ENCODE results near the gene LHX2.
A peak's percentile ranks its signal among the peaks of the same experiment; 100 is the strongest.

Gene LHX2

DNA sequence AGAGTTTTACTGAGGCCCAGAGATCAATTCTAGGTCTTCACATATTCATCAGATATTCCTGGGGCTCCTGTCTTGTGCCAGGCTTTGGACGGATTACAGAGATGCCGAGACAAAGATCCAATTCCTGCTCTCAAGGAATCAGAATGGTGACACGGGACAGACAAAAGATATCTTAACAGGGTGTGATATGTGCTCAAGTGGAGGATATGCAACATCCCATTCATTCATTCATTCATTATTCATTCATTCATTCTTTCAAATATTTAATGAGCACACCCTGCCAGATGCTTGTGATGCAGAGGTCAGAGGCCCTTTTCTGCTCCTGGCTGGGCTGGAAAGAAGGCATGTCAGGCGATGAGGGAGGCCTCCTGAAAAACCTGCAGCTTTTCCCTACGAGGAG lies 21.8 kb downstream of the LHX2 start:
- DNase-seq (ENCODE audit: low spot score), result no peak

DNA sequence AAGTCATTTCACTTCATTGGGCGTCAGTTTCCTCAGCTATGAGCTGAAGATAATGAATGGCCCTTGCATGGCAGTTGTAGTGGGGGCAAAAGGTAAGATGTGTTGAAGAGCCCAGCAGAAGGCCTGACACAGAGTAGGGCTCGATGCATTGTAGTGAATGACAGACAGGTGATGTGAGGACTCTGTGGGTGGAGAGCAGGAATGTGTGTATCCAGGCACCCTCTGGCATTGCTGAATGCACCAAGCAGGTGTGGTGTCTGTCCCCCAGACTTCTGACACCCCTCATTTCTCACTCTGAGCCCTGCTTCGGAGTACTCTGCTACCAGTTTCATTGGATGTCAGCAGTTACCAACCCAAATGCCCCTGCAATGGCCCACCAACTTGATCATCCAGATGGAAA lies 22.4 kb downstream of the LHX2 start:
- no peak for DNase-seq (ENCODE audit: low spot score)

DNA sequence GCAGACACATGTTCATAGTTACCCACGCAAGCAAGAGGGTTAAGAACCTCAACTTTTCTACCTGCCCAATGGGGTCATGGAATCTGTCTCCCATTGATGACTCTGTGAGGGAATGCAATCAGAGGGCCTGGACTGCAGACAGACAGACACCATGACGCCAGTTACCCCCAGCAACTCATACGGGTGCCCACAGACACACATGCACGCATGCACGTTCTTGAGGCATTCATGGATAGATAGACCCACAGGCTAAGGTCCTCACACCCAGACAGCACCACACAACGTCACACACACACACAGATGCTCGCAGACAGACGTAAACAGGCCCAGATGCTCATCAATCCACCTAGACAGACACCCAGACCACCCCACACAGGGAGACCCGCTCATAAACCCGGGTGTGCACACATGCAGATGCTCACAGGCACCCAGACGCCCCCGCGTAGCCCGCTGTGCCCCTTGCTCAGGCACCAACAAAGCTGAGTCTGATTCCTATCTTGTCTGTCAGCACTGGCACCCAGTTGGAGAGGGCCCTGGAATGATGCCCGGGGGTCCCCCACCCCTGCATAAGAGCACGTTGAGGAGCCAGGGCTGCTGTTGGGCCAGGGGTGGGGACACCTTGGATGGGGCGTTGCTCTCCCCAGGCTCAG lies 23.6 kb downstream of the LHX2 start:
- no peak for DNase-seq (ENCODE audit: low spot score)

DNA sequence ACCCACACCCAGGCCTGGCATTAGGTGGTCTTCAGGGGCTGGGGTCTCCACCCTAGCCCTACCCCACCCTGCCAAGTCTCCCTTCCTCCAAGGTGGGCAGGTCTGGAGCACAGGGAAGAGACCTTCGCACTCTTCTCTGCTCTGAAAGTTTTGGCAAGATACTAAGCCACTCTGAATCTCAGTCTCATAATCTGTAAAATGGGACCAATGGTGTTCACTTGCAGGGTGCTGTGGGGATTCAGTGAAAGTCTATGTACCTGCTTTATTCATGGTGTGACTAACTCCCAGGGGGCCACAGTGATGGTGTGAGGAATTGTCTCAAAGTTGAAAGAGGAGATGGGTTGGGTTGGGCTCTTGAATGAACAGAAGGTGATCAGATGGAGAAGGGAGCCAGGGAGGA lies 25.0 kb downstream of the LHX2 start:
- DNase-seq (ENCODE audit: low spot score), result no peak

GRCh38 chr9:124037790-124038189 lies 26.2 kb downstream of the LHX2 start:
- DNase-seq (ENCODE audit: low spot score), result no peak

- no peak for DNase-seq (ENCODE audit: low spot score)
Measured at GRCh38 chr9:124038239-124038638, 26.7 kb downstream of the LHX2 start.

DNA sequence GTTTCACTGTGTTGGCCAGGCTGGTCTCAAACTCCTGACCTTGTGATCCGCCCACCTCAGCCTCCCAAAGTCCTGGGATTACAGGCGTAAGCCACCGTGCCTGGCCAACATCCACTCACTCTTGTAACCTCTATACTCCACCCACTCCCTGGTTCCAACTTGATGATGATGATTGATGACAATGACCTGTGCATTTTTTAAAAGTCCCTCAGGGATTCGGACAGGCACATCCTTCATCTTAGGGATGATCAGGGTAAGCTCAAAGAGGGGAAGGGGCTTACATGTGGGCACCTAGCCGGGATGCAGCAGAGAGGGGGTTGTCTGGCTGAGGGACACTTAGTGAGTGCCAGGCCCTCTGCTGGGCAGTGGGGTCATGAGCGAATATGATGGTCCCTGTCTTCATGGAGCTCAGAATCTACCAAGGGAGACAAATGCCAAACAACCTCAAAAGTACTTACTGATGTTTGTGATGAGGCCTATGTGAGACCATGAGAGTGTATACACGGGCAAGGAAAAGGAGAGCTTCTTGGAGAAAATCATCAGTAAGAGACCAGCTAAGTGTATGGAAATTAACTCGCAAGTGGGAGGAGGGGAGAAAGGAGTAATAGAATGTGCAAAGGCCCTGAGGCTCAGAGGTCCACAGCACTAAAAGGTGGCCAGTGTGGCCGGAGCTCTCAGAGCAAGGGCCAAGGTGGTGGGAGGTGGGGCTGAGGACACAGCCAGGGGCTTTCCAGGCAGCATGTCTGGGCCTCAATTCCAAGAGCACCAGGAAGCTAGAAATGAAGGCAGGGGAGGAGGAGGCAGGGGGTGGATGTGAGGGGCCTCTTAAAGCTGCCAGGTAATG lies 27.4 kb downstream of the LHX2 start:
- DNase-seq (ENCODE audit: low spot score), result no peak

- DNase-seq (ENCODE audit: low spot score), result no peak
Measured at GRCh38 chr9:124040186-124040931, 28.8 kb downstream of the LHX2 start.

GRCh38 chr9:124040935-124041816 lies 29.6 kb downstream of the LHX2 start:
- DNase-seq (ENCODE audit: low spot score), result peak; percentile 10

DNA sequence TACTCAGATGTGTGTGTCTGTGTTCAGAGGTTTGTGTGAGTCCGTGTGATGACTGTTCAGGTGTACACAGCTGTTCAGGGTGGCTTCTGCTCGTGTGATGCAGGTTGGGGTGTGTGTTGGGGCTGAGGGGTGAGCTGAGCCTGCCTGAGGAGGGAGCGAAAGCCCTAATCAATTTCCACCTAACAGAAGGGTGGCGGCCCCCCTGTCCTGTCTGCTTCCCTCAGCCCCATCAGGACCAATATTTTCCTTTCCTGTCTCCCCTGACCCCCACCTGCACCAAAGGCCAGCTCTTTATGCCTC lies 30.2 kb downstream of the LHX2 start:
- DNase-seq (ENCODE audit: low spot score), result no peak

- no peak for DNase-seq (ENCODE audit: low spot score)
Measured at GRCh38 chr9:124042201-124042721, 30.7 kb downstream of the LHX2 start.

GRCh38 chr9:124044448-124044847 lies 32.9 kb downstream of the LHX2 start:
- DNase-seq (ENCODE audit: low spot score), result no peak

DNA sequence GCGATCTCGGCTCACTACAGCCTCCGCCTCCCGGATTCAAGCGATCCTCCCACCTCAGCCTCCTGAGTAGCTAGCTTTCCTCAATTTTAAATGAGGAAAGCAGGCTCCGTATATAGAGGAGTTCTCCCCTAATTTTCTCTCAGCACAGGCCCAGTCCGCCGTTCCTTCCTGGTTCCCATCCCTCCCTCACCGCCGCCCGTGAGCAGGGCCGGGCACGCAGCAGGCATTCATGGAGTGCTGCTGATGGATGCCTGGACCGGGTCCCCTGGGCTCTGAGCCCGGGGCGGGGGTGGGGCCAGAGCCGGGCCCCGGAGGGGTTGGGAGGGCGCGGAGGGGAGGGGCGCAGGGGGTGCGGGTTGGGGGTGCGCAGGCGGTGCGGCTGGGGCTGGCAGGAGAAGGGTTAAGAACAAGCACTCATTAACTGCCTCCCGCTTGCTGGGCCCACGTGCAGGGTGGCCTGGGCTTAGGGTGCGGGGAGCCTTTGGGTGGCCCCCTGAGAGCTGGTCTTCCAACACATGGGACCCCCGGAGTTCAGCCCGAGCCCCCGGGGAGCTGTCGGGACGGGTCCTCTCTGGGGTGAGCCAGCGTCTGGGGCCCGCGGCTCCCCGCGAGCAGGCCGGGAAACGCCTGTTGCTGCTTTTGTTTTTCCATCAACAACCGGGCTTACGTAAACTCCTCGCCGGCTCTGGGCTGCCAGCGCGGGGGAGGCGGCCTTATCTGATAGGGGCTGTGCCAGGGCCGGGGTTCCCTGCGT lies 33.7 kb downstream of the LHX2 start:
- DNase-seq (ENCODE audit: low spot score), result no peak

DNA sequence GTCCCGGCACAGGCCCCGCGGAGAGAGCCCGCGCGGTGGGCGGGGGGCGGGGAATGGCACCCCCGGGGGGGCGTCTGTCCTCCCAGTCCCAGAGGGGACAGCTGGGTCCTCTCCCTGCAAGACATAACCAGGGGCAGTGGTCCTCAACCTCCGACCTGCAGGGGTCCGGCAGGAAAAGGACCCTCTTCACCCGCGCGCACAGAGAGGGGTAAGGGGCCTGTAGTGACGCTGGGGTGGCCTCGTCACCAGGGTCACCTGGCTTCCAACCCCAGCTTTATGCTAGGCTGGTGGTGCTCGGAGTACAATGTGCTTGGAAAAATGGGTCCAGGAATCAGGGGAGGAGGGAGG lies 34.2 kb downstream of the LHX2 start:
- no peak for DNase-seq (ENCODE audit: low spot score)

- DNase-seq (ENCODE audit: low spot score), result no peak
Measured at GRCh38 chr9:124046189-124046588, 34.6 kb downstream of the LHX2 start.

- DNase-seq (ENCODE audit: low spot score), result no peak
Measured at GRCh38 chr9:124047251-124047672, 35.7 kb downstream of the LHX2 start.

GRCh38 chr9:124050955-124051354 lies 39.4 kb downstream of the LHX2 start:
- DNase-seq (ENCODE audit: low spot score), result no peak

DNA sequence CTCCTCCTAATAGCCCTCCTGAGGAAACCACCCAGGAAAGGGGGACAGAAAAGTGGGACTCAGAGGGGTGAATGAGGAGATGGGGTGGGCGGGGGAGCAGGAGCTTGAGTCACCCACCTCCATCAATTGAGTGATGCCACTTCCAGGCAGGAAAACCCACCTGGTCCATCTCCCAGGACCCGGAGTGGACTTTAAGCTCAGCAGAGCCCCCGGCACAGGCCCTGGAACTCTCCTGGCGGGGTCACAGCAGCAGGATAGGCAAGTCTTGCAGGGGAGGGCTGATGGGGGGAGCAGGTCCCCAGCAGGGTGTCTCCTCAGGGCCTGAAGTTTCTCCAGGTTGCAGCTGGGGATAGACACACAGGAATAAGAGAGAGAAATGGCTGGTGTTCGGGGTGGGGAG lies 40.8 kb downstream of the LHX2 start:
- DNase-seq (ENCODE audit: low spot score), result no peak

GRCh38 chr9:124054582-124055227 lies 43.1 kb downstream of the LHX2 start:
- DNase-seq (ENCODE audit: low spot score), result no peak

DNA sequence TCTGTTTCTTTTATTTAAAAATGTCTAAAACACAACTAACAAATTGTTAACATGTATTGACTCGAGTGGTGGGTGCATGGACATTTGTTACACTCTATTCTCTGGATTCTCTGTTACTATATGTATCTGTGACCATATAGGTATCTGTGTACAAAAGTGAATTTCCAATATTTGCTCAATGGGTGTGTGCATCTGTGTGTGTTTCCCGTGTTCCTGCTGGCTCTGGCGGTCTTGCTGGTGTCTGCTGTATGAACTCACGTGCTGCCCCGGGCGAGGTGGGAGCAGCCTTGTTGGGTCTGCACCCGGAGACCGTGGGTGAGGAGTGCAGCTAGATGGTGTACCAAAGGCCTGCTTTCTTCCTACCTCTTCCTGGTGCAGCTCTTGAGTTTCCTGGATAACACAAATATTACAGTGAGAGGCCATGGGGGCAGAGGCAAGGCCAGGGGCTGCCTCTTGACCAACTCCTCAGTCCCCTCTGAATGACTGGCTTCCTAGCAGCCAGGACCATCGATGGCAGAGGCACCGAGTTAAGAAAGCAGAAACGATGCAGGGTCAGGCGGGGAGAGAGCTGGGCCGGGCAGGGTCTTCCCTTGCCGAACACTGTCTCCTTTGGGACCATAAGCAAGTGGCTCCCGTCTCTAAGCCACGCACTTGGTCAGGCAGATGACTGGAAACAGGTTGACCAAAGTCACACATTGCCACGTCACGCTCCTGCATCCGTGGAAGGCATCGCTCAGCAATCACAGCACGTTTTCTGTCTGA lies 49.5 kb downstream of the LHX2 start:
- DNase-seq (ENCODE audit: low spot score), result no peak

Measured in CD4-positive, alpha-beta T cell treated with Interleukin-15 for 4 hours (primary cell).